Hematopoietic multipotent progenitor cell (in vitro differentiated cells): Measurements from ENCODE around the gene IER5L. TPM values are rescaled to one million over a fixed set of nuclear protein-coding genes. Genes with fewer than 3 reads are reported as not detected.
A peak's percentile ranks its signal among the peaks of the same experiment; 100 is the strongest.
"Not testable (repeated sequence)": the region's sequence is repeated elsewhere in the genome, so short reads cannot be mapped to it uniquely, and the experiment has no call there.

Experiments
- DNase-seq, 3 donors: peaks; one replicate each; pipeline ENCODE4 v3.0.0-alpha.2; 2011 to 2015; ENCODE audit warnings: low read depth in 2 of 3, low spot score in 2 of 3
- total RNA-seq: library from RNA; depleted of rRNA; stranded (reverse); fragments of >200 nt; gene quantifications from one replicate; pipeline ENCODE4 v1.2.3, GENCODE V29; 2012

IER5L gene
- total RNA-seq, 1 donor, result 7.5 TPM

- peak in 2 of 3 donors; percentile 35 to 61 for DNase-seq
Measured at GRCh38 chr9:129141066-129142041, 36.7 kb downstream of the IER5L start.

GRCh38 chr9:129140397-129141065 is 37.5 kb downstream of the IER5L start:
- DNase-seq, result no peak

GRCh38 chr9:129139993-129140396 is 38.1 kb downstream of the IER5L start:
- DNase-seq, result peak; percentile 59 to 93 (median 90)

- DNase-seq, result peak; percentile 74 to 87 (median 79)
Measured at GRCh38 chr9:129139233-129139992, 38.6 kb downstream of the IER5L start.

- DNase-seq, result no peak
Measured at GRCh38 chr9:129138476-129139232, 39.4 kb downstream of the IER5L start.

- DNase-seq, result no peak
Measured at GRCh38 chr9:129138144-129138462, 40.0 kb downstream of the IER5L start.

GRCh38 chr9:129137292-129138143 is 40.5 kb downstream of the IER5L start:
- DNase-seq, result no peak

GRCh38 chr9:129136446-129137035 is 41.5 kb downstream of the IER5L start:
- no peak for DNase-seq

- no peak for DNase-seq
Measured at GRCh38 chr9:129135476-129135875, 42.6 kb downstream of the IER5L start.

- DNase-seq, result no peak
Measured at GRCh38 chr9:129133082-129133481, 45.0 kb downstream of the IER5L start.

- peak; percentile 68 to 79 (median 72) for DNase-seq
Measured at GRCh38 chr9:129131300-129132145, 46.5 kb downstream of the IER5L start.

GRCh38 chr9:129130791-129131190 is 47.3 kb downstream of the IER5L start:
- no peak for DNase-seq

GRCh38 chr9:129130271-129130670 is 47.8 kb downstream of the IER5L start:
- not testable (repeated sequence) for DNase-seq

- DNase-seq, result no peak
Measured at GRCh38 chr9:129128689-129129088, 49.4 kb downstream of the IER5L start.

GRCh38 chr9:129126749-129127618 is 51.1 kb downstream of the IER5L start:
- no peak for DNase-seq
